Measurements from ENCODE around the gene AGK.

AGK gene

GRCh38 chr7:141551094-141551781 lies at the start of gene AGK:
TSS of gene AGK (plus strand) at chr7:141551410. CDS start at chr7:141555467, 4,057 bp downstream.
- peak; percentile 84 for DNase-seq

- DNase-seq, result no peak
These were observed 49.8 kb upstream of the AGK start for GRCh38 chr7:141501451-141501850.

- no peak for DNase-seq
These were observed 39.9 kb upstream of the AGK start for GRCh38 chr7:141511316-141511675.

GRCh38 chr7:141511676-141512396 lies 39.4 kb upstream of the AGK start:
- DNase-seq, result no peak

GRCh38 chr7:141512597-141512996 lies 38.6 kb upstream of the AGK start:
- no peak for DNase-seq

- DNase-seq, result no peak
These were observed 37.5 kb upstream of the AGK start for GRCh38 chr7:141513720-141514119.

- no peak for DNase-seq
These were observed 35.3 kb upstream of the AGK start for GRCh38 chr7:141515941-141516340.

GRCh38 chr7:141519623-141520022 lies 31.6 kb upstream of the AGK start:
- no peak for DNase-seq

GRCh38 chr7:141522657-141523342 lies 28.4 kb upstream of the AGK start:
- DNase-seq, result no peak

- no peak for DNase-seq
These were observed 25.2 kb upstream of the AGK start for GRCh38 chr7:141525973-141526514.

- no peak for DNase-seq
These were observed 24.1 kb upstream of the AGK start for GRCh38 chr7:141527076-141527475.

- no peak for DNase-seq
These were observed 22.8 kb upstream of the AGK start for GRCh38 chr7:141528399-141528798.

- peak; percentile 79 for DNase-seq
These were observed 17.9 kb upstream of the AGK start for GRCh38 chr7:141533149-141533949.

GRCh38 chr7:141534757-141535737 lies 16.2 kb upstream of the AGK start:
- no peak for DNase-seq

GRCh38 chr7:141537906-141538305 lies 13.3 kb upstream of the AGK start:
- no peak for DNase-seq

- DNase-seq, result no peak
These were observed 9.8 kb upstream of the AGK start for GRCh38 chr7:141541375-141541774.

- DNase-seq, result no peak
These were observed 6.4 kb upstream of the AGK start for GRCh38 chr7:141544831-141545230.

GRCh38 chr7:141549582-141549981 lies 1.6 kb upstream of the AGK start:
- no peak for DNase-seq

GRCh38 chr7:141550386-141551093 lies 670 bp upstream of the AGK start:
- DNase-seq, result peak; percentile 29

- DNase-seq, result no peak
These were observed 572 bp downstream of the AGK start for GRCh38 chr7:141551782-141552181.

GRCh38 chr7:141557360-141557759 lies 6.2 kb downstream of the AGK start:
- DNase-seq, result no peak
